DMS114 treated with DMSO at 0.1 percent for 48 hours (cell line): Measurements from ENCODE around the gene PTPRN2.

ENCODE experiments used
- DNase-seq: peaks from one replicate; lab custom pipeline; 2025; ENCODE audit not compliant: unreplicated experiment; lab: John Stamatoyannopoulos, UW

The PTPRN2 gene

DNA sequence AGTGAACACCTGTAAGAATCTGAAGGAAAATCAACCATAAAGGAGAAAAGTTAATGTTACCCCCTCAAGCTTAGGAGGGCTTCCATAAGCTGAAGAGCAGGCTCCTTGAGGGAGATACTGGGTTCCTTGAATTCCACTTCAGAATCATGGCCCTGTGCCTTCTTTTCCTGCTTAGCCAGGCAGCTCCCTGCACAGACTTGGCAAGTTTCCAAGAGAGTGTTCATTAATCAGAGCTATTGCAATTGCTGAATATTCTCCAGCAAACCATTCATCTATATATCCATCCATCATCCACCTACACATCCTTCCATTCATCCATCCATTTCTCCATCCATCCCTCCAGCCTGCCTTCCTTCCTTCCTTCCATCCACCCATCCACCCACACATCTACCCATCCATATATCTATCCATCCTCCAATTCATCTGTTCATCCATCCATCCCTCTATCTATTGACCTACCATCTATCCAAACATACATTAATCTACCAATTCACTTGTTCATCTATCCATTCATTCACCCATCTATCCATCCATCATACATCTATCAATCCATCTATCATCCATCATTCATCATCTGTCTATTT lies 574.4 kb downstream of the PTPRN2 start:
- DNase-seq: no peak

- DNase-seq: no peak
Measured at GRCh38 chr7:158011941-158012340, 575.7 kb downstream of the PTPRN2 start.

DNA sequence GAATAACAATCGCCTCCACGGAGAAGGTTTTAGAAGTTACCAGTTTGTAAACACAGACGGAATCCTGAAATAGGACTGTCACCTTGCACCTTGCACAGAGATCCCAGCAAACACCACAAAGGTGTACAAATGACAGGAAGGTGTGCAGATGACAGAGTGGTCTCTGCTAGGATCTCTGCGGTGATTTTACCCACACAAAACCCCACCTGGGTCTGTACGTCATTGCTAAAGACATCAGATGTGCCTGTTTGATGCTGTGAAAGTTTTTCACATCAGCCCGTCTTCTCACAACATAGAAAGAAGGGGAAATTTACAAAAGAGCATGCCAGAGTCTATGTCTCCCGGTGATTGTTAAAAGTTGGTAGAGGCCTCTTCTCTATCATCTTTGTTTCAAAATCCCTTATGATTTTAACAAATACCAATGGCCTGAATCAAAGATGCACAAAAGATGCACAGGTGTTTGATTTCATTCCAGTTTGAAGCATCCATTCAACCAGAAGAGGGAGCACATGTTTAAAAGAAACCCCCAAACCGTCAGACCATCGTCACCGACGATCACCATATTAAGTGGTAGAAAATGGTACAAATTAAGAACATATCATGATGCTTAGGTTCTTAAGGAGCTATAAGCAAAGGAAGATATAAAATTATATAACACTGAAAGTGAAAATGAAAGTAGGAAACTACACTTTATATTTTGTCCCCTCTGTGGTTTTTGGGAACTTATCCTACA lies 576.5 kb downstream of the PTPRN2 start:
- no peak for DNase-seq

DNA sequence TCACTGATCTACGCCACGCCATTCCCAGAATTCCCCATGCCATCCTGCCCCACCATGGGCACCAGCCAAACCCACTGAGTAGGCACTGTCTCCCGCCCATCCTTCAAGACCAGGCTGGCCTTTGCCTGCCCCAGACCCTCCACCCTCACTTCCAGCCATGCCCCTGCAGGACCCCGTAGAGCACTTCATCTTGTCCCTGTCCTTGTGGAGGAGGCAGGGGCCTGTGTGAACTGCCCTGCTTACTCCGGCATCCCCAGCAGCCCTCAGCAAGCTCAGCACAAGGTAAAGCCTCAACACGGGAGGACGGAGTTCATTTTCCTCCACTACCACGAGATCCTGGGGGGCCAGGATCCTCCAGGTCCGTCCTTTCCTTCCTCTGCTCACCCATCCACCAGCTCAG lies 577.7 kb downstream of the PTPRN2 start:
- no peak for DNase-seq

- no peak for DNase-seq
Measured at GRCh38 chr7:158008267-158008666, 579.4 kb downstream of the PTPRN2 start.

DNA sequence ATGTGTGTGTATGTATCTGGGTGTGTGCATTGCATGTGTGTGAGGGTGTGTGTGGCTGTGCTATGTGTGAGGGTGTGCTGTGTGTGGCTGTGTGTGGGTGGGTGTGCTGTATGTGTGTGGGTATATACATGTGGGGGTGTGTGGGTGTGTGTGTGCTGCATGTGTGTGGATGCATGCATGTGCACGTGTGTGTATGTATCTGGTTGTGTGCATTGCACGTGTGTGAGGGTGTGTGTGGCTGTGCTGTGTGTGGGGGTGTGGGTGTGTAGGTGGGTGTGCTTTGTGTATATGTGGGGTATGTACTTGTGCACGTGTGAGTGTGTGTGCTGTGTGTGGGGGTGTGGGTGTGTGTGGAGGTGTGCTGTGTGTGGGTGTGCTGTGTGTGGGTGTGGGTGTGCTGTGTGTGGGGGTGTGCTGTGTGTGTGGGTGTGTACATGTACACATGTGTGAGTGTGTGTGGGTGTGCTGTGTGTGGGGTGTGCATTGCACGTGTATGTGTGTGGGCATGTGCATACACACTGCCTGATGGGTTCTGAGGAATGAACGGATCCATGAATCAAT lies 579.8 kb downstream of the PTPRN2 start:
- DNase-seq: no peak

DNA sequence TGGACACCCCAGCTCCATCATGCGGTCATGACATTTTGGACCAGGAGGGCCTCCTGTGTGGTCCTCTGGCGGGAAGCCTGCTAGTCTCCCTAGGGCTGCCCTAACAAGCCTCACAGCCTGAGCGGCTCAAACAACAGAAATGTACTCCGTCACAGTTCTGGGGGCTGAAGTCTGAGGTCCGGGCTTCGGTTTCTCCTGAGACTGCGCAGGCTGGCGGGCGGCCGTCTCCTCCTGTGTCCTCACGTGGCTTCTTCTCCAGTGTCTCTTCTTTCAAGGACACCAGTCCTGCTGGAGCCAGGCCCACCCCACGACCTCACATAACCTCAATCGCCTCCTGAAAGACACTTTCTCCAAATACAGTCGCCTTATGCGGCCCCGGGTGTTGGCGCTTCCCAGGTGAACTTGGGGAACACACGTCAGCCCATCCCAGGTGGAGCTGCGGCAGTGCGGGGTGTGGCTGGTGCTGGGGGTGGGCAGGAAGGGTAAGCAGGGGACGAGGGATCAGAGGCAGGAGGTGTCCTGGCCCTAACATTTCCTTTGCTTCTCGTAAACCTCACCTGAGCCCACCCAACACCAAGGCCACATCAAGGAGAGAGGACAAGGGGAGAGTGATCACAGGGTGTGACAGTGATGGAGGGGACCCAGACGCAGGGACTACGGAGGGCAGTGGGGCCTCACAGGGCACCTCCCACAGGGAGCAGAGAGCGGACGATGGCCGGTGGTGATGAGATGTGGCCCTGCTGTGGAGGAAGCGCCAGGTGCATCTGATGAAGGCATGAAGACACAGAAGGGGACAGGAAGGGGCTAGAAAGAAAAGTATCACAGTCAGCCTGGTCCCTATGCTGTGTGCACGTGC lies 580.6 kb downstream of the PTPRN2 start:
- DNase-seq: no peak

DNA sequence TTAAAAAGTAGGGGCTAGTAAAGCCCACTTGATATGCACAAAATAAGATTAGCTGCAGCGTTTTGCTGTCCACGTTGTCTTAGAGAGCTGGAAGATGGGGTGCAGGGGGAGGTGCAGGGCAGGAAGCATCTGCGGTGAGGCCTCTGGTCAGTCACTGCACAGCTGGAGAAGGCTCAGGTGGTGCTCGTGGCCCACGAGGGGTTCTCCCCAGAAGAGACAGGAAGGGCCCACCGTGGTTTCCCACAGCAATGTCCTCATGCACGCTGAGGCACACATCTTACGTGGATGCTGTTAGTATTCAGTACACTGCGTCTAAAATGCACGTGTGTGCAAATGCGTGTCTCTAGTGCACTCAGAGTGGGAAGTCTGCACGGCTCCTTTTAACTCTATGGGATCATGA lies 582.1 kb downstream of the PTPRN2 start:
- DNase-seq: no peak

GRCh38 chr7:158004123-158004490 lies 583.5 kb downstream of the PTPRN2 start:
- no peak for DNase-seq

DNA sequence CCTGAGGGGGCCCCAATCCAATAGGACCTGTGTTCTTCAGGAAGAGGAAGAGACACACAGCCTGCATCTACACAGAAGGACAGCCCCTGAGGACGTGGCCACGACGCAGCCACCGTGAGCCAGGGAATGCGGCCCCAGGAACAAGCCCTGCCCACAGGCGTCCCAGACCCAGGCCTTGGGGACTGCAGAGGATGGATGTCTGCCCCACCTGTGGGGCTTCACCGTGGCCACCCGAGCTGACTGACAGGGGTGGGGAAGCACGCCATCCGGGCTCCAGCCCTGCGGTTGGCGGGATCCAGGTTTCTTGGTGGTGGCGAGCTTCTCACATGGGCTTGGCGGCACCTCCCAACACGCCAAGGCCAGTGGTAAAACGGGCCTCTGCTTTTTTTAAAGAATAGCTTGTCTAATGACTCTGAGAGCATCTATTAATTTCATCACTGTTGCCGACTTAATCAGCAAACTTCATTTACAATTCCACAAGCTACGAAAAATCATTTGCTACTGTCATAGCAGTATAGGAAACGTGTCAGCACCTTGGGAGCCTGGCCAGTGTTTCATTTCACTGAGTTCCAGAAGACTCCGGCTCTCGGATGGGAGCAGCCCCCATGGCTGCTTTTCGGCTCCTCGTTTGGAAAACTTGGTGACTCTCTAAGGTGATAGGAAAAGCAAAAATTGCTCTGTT lies 584.0 kb downstream of the PTPRN2 start:
- DNase-seq: no peak

DNA sequence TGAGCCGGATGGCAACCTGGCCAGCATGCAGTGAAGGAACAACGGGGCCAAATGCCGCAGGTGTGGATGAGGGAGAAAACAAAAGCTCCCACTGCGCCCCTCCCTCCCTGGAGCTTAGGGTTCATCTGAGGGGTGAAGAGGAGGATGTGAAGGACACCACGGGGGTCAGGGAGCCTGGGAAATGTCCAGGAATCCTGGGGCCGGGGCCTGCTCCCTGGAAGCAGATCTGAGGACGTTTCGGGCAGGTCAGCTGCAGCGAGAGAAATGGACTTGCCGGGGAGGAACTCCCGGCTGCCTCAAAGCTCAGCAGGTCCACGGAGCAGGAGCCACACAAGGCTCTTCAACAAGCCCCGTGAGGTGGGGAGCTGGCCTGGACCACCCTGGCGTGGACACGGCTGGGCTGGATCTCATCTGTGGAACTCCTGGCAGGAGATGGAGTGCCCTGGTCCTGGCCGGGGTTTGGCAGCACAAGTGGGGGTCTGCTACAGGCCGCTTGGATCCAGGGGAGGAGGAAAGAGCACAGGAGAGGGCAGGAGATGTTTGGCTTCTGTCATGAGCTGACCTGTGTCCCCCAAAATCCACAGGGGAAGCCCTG lies 585.0 kb downstream of the PTPRN2 start:
- no peak for DNase-seq

- no peak for DNase-seq
Measured at GRCh38 chr7:158001621-158002320, 585.9 kb downstream of the PTPRN2 start.

- no peak for DNase-seq
Measured at GRCh38 chr7:158001003-158001402, 586.6 kb downstream of the PTPRN2 start.

- no peak for DNase-seq
Measured at GRCh38 chr7:158000160-158000559, 587.5 kb downstream of the PTPRN2 start.

GRCh38 chr7:157998884-157999552 lies 588.6 kb downstream of the PTPRN2 start:
- DNase-seq: no peak

DNA sequence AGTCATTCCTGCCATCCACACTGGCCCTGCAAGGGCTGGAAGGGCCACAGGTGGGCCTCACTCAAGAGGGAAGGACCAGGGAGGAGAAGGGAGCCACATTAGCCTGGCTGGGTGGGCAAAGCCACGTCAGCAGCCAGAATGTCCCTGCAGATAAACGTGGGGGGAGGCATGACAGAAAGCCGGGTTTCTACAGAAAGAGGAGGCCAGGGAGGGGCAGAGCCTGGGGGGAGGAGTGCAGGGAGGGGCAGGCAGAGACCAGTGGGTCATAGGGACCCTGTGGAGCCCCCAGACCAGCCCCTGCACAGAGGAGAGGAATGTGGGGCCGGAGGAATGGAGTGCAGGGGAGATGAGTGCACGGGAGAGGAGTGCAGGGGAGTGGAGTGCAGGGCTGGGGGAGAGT lies 590.2 kb downstream of the PTPRN2 start:
- DNase-seq: no peak

GRCh38 chr7:157997080-157997440 lies 590.6 kb downstream of the PTPRN2 start:
- no peak for DNase-seq

- DNase-seq: no peak
Measured at GRCh38 chr7:157996359-157997079, 591.1 kb downstream of the PTPRN2 start.

GRCh38 chr7:157995815-157996214 lies 591.8 kb downstream of the PTPRN2 start:
- DNase-seq: no peak
